GM12801 (cell line): ENCODE data around the gene SVOPL.

Source experiments
- CTCF ChIP-seq: IDR thresholded peaks from one replicate; pipeline ENCODE4 v1.5.1; 2011; ENCODE audit warnings: control low read depth; ENCODE audit not compliant: insufficient read length; ENCODE audit errors: extremely low read depth

Gene SVOPL

GRCh38 chr7:138657854-138658386 lies 43.2 kb downstream of the SVOPL start:
- no peak for TF ChIP-seq CTCF

GRCh38 chr7:138656952-138657351 lies 44.2 kb downstream of the SVOPL start:
- no peak for TF ChIP-seq CTCF

- no peak for TF ChIP-seq CTCF
These were observed 46.5 kb downstream of the SVOPL start for GRCh38 chr7:138654616-138655015.

- no peak for TF ChIP-seq CTCF
These were observed 51.7 kb downstream of the SVOPL start for GRCh38 chr7:138649506-138649905.

GRCh38 chr7:138645284-138645683 lies 55.9 kb downstream of the SVOPL start:
- no peak for TF ChIP-seq CTCF

- no peak for TF ChIP-seq CTCF
These were observed 68.1 kb downstream of the SVOPL start for GRCh38 chr7:138632826-138633602.

GRCh38 chr7:138632384-138632783 lies 68.8 kb downstream of the SVOPL start:
- no peak for TF ChIP-seq CTCF
